ENCODE measurements around the gene LMNTD1.
"Not testable (repeated sequence)": the region's sequence is repeated elsewhere in the genome, so short reads cannot be mapped to it uniquely, and the experiment has no call there.

LMNTD1 gene

GRCh38 chr12:25433581-25434325 lies 119.3 kb downstream of the LMNTD1 start:
- no peak for DNase-seq (ENCODE audit: low read depth in 2 of 3, low spot score in 1 of 3)

GRCh38 chr12:25433024-25433423 lies 120.1 kb downstream of the LMNTD1 start:
- no peak for DNase-seq (ENCODE audit: low read depth in 2 of 3, low spot score in 1 of 3)

- DNase-seq (ENCODE audit: low read depth in 2 of 3, low spot score in 1 of 3), result no peak
These were observed 125.5 kb downstream of the LMNTD1 start for GRCh38 chr12:25427337-25428249.

GRCh38 chr12:25426821-25427220 lies 126.3 kb downstream of the LMNTD1 start:
- not testable (repeated sequence) for DNase-seq (ENCODE audit: low read depth in 2 of 3, low spot score in 1 of 3)
